Aorta (tissue), 5 donors: ENCODE data around the gene SNAI3. TPM values are rescaled to one million over a fixed set of nuclear protein-coding genes. Genes with fewer than 3 reads are reported as not detected.
"Not testable (repeated sequence)": the region's sequence is repeated elsewhere in the genome, so short reads cannot be mapped to it uniquely, and the experiment has no call there.

Source experiments
- ATAC-seq: fragments of 200-7000 bp; cut with Tn5 transposase; one replicate; pipeline ENCODE4 v1.9.1; 2022; ENCODE audit warnings: moderate library complexity; ENCODE audit not compliant: low FRiP score
- DNase-seq, 2 donors: peaks; one replicate each; pipeline ENCODE4 v3.0.0-alpha.2; 2020
- H3K27ac ChIP-seq, 2 donors: one replicate each; pipeline ENCODE4 v1.5.1; 2013; ENCODE audit warnings: low read length in 2 of 2, mild to moderate bottlenecking in 2 of 2, moderate library complexity in 2 of 2, control low read depth in 1 of 2, inconsistent platforms in 1 of 2, low read depth in 1 of 2
- H3K27me3 ChIP-seq, 2 donors: one replicate each; pipeline ENCODE4 v1.6.1; 2013; ENCODE audit warnings: control low read depth in 1 of 2, low read length in 1 of 2, mild to moderate bottlenecking in 1 of 2, moderate library complexity in 1 of 2; ENCODE audit not compliant: insufficient read depth in 2 of 2, control insufficient read depth in 1 of 2
- H3K36me3 ChIP-seq, 2 donors: one replicate each; pipeline ENCODE4 v1.6.1; 2013; ENCODE audit warnings: control low read depth in 1 of 2, low read length in 1 of 2, mild to moderate bottlenecking in 1 of 2; ENCODE audit not compliant: insufficient read depth in 2 of 2, control insufficient read depth in 1 of 2
- H3K4me1 ChIP-seq, 2 donors: one replicate each; pipeline ENCODE4 v1.6.1; 2013; ENCODE audit warnings: low read length in 2 of 2, control low read depth in 1 of 2, mild to moderate bottlenecking in 1 of 2, moderate library complexity in 1 of 2; ENCODE audit not compliant: insufficient read depth in 2 of 2, control insufficient read depth in 1 of 2
- H3K4me3 ChIP-seq, 2 donors: one replicate each; pipeline ENCODE4 v1.5.1; 2013; ENCODE audit warnings: low read length in 2 of 2, control low read depth in 1 of 2, mild to moderate bottlenecking in 1 of 2
- H3K9me3 ChIP-seq: one replicate; pipeline ENCODE4 v1.6.1; 2013; ENCODE audit warnings: mild to moderate bottlenecking, low read length; ENCODE audit not compliant: control insufficient read depth
- WGBS, 2 donors: extraction: QIAGEN DNeasy Blood & Tissue Kit; methylation state at CpG; one replicate each; pipeline ENCODE4 v1.1.7; 2013; 5-methylcytosine and 5-hydroxymethylcytosine counted together
- intact Hi-C, 2 donors: fragments of 100-400 bp; cut with DNase I; formaldehyde crosslinking; loops; one replicate each; pipeline versions ENCODE4 v1.14.2 to v1.15.0; 2022
- polyA plus RNA-seq, 2 donors: library from polyadenylated mRNA; stranded (reverse); fragments of 200-250 nt; gene quantifications; one replicate each; pipeline ENCODE4 v1.2.3, GENCODE V29; 2013
- total RNA-seq, 2 donors: library from RNA; stranded (reverse); fragmentation: NEBNext Ultra II Directional; extraction: Animal tissue kit (Norgen Biotek cat#: 25700); gene quantifications; one replicate each; pipeline ENCODE4 v1.2.1, GENCODE V29; 2021
- donor health status: healthy with polysubstance abuse.
- donor health status: Bipolar disorder and iron deficiency.
- donor health status: DM: no; HTN: no; CAD: no.
- donor health status: DM: no; HTN: no; CAD: no.
- donor health status: DM: yes; HTN: yes; CAD: no.

SNAI3 gene
- total and polyA plus RNA-seq, 4 donors, result 0.27 to 1.6 (median 0.71) TPM; not detected in 1

- Histone ChIP-seq H3K4me1 (no peaks in the 10 kb centered on the region), H3K36me3 (no peaks in the 10 kb centered on the region), H3K4me3 (no peak overlapping the region), H3K27ac (no peak overlapping the region), H3K9me3 (no peaks in the 10 kb centered on the region), H3K27me3 (no peaks in the 10 kb centered on the region)
- ATAC-seq, result no peak
- WGBS, 2 donors, result 57 to 71% methylated on average over 11 of the region's 11 CpGs
- intact Hi-C loops, result no loop called here
- DNase-seq, result no peak
These were observed 13.5 kb downstream of the SNAI3 start for GRCh38 chr16:88672776-88673175.

GRCh38 chr16:88671806-88672205, 14.5 kb downstream of the SNAI3 start:
- ATAC-seq, result no peak
- WGBS, 2 donors, result 90% methylated on average over 23 of the region's 23 CpGs

GRCh38 chr16:88669980-88670379, 16.3 kb downstream of the SNAI3 start:
- no peak for DNase-seq
- Histone ChIP-seq H3K36me3 (no peaks in the 10 kb centered on the region), H3K4me1 (no peaks in the 10 kb centered on the region), H3K9me3 (no peaks in the 10 kb centered on the region), H3K4me3 (no peak overlapping the region), H3K27ac (no peak overlapping the region), H3K27me3 (no peaks in the 10 kb centered on the region)
- WGBS, 2 donors, result 73 to 74% methylated on average over 10 of the region's 10 CpGs
- intact Hi-C loops, result no loop called here
- ATAC-seq, result no peak

More at GRCh38 chr16:88671806-88672205, 14.5 kb downstream of the SNAI3 start:
- intact Hi-C loops, result no loop called here
- Histone ChIP-seq H3K36me3 (no peaks in the 10 kb centered on the region), H3K27ac (no peak overlapping the region), H3K4me3 (no peak overlapping the region), H3K9me3 (no peaks in the 10 kb centered on the region), H3K4me1 (no peaks in the 10 kb centered on the region), H3K27me3 (no peaks in the 10 kb centered on the region)
- no peak for DNase-seq

- WGBS, 2 donors, result 93 to 94% methylated on average over 8 of the region's 8 CpGs
- H3K27ac ChIP-seq, H3K4me1 ChIP-seq, DNase-seq, H3K9me3 ChIP-seq, ATAC-seq, intact Hi-C loops, H3K27me3 ChIP-seq, H3K4me3 ChIP-seq, H3K36me3 ChIP-seq: not testable (repeated sequence)
These were observed 16.8 kb downstream of the SNAI3 start for GRCh38 chr16:88669493-88669892.

GRCh38 chr16:88667461-88667860, 18.8 kb downstream of the SNAI3 start:
- Histone ChIP-seq H3K27me3 (no peaks in the 10 kb centered on the region), H3K27ac (no peak overlapping the region), H3K9me3 (no peaks in the 10 kb centered on the region), H3K4me1 (no peaks in the 10 kb centered on the region), H3K4me3 (no peak overlapping the region), H3K36me3 (no peaks in the 10 kb centered on the region)
- ATAC-seq, result no peak
- 66 to 71% methylated on average over 5 of the region's 5 CpGs for WGBS, 2 donors
- no peak for DNase-seq
- intact Hi-C loops, result no loop called here

GRCh38 chr16:88665570-88665969, 20.7 kb downstream of the SNAI3 start:
- no peak overlapping the region for H3K27ac ChIP-seq
- no peaks in the 10 kb centered on the region for H3K27me3 ChIP-seq
- 97 to 98% methylated on average over 3 of the region's 3 CpGs for WGBS, 2 donors
- H3K36me3 ChIP-seq, result no peaks in the 10 kb centered on the region
- intact Hi-C loops, result no loop called here
- H3K9me3 ChIP-seq, result no peaks in the 10 kb centered on the region
- no peaks in the 10 kb centered on the region for H3K4me1 ChIP-seq
- no peak overlapping the region for H3K4me3 ChIP-seq
- DNase-seq (no peak), ATAC-seq (no peak)

- Histone ChIP-seq H3K9me3 (no peaks in the 10 kb centered on the region), H3K27me3 (no peaks in the 10 kb centered on the region), H3K27ac (no peak overlapping the region), H3K4me1 (no peaks in the 10 kb centered on the region), H3K4me3 (no peak overlapping the region), H3K36me3 (no peaks in the 10 kb centered on the region)
- DNase-seq (no peak), ATAC-seq (no peak)
- intact Hi-C loops, result no loop called here
- 85 to 90% methylated on average over 4 of the region's 4 CpGs for WGBS, 2 donors
These were observed 21.2 kb downstream of the SNAI3 start for GRCh38 chr16:88665148-88665547.

- peak; percentile 98 for ATAC-seq
These were observed 23.3 kb downstream of the SNAI3 start, which contains the start of gene MVD for GRCh38 chr16:88662843-88663606. MVD (minus strand) TSS chr16:88663091; CDS start chr16:88663080, 11 bp downstream.

More at GRCh38 chr16:88662843-88663606, 23.3 kb downstream of the SNAI3 start, which contains the start of gene MVD:
- Histone ChIP-seq H3K27ac (no peak within 1 kb of the TSS), H3K27me3 (no peaks in the 10 kb centered on the region), H3K4me3 (peak within 1 kb of the TSS; percentile 52 to 80), H3K36me3 (no peaks in the 10 kb centered on the region), H3K4me1 (no peaks in the 10 kb centered on the region), H3K9me3 (no peaks in the 10 kb centered on the region)
- WGBS, 2 donors, result 0 to 1% methylated on average over 69 to 88 of the region's 88 CpGs
- peak; percentile 98 for DNase-seq
- intact Hi-C loops, result loop anchor here in 1 of 2 donors (5.0 kb wide), 1 partner anchor 44 kb away; the partner anchor contains the start of genes CTU2 and RNF166
